PC-3 (cell line): ENCODE data around the gene CNOT6L.

Experiments
- EZH2 ChIP-seq: fragments of 300-600 bp; sonication (generic); IDR thresholded peaks from one replicate; pipeline ENCODE4 v1.6.1; 2017; ENCODE audit warnings: antibody characterized with exemption, mild to moderate bottlenecking, low read length; ENCODE audit not compliant: unreplicated experiment
- EZH2phosphoT487 ChIP-seq: fragments of 300-600 bp; sonication (generic); IDR thresholded peaks from 2 replicates; pipeline ENCODE4 v1.6.1; 2018; ENCODE audit warnings: mild to moderate bottlenecking, antibody characterized with exemption, low read length, borderline replicate concordance
- TF ChIP-seq, protein P1 (sequence below): fragments of 300-600 bp; sonication (generic); conservative IDR thresholded peaks from 2 replicates; pipeline ENCODE4 v1.5.1; 2017; ENCODE audit warnings: antibody characterized with exemption, low read depth, mild to moderate bottlenecking, low read length

DNA sequence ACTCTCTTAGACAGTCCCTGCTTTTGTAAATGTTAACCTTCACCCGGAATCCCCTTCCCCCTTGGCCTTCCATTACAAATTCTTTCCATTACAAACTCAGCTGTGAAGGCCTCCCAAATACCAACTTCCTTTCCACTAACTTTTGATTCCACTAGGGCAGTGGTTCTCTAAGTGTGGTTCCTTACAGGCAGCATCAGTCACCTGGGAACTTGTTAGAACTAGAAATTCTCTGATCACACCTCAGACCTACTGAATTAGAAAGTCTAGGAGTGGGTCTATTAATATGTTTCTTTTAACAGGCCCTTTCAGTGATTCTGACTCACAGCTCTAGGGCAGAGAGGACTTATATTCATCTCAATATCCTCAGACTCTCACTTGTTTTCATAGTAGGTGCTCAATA lies 24.5 kb upstream of the CNOT6L start:
- TF ChIP-seq, protein P1, sequence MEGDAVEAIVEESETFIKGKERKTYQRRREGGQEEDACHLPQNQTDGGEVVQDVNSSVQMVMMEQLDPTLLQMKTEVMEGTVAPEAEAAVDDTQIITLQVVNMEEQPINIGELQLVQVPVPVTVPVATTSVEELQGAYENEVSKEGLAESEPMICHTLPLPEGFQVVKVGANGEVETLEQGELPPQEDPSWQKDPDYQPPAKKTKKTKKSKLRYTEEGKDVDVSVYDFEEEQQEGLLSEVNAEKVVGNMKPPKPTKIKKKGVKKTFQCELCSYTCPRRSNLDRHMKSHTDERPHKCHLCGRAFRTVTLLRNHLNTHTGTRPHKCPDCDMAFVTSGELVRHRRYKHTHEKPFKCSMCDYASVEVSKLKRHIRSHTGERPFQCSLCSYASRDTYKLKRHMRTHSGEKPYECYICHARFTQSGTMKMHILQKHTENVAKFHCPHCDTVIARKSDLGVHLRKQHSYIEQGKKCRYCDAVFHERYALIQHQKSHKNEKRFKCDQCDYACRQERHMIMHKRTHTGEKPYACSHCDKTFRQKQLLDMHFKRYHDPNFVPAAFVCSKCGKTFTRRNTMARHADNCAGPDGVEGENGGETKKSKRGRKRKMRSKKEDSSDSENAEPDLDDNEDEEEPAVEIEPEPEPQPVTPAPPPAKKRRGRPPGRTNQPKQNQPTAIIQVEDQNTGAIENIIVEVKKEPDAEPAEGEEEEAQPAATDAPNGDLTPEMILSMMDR, result no peak
- no peak for TF ChIP-seq EZH2
- no peak for TF ChIP-seq EZH2phosphoT487
